Muscle layer of colon (tissue), 2 donors: ENCODE measurements around the gene PTPN20.

Experiments
- H3K27ac ChIP-seq: one replicate; pipeline ENCODE4 v1.7.0; 2013; ENCODE audit warnings: low read depth, mild to moderate bottlenecking, low read length, moderate library complexity
- H3K27me3 ChIP-seq, 2 donors: one replicate each; pipeline ENCODE4 v1.7.0; 2013; ENCODE audit warnings: low read length in 2 of 2, mild to moderate bottlenecking in 2 of 2; ENCODE audit not compliant: insufficient read depth in 2 of 2, control insufficient read depth in 1 of 2
- H3K36me3 ChIP-seq: one replicate; pipeline ENCODE4 v1.7.0; 2013; ENCODE audit warnings: mild to moderate bottlenecking, low read length; ENCODE audit not compliant: insufficient read depth
- H3K4me1 ChIP-seq: one replicate; pipeline ENCODE4 v1.7.0; 2013; ENCODE audit warnings: mild to moderate bottlenecking, low read length; ENCODE audit not compliant: insufficient read depth
- H3K4me3 ChIP-seq, 2 donors: one replicate each; pipeline ENCODE4 v1.7.0; 2013; ENCODE audit warnings: low read length in 2 of 2, low read depth in 1 of 2, mild to moderate bottlenecking in 1 of 2, moderate library complexity in 1 of 2
- H3K9ac ChIP-seq: one replicate; pipeline ENCODE4 v1.7.0; 2013; ENCODE audit warnings: low read length
- H3K9me3 ChIP-seq: one replicate; pipeline ENCODE4 v1.7.0; 2013; ENCODE audit warnings: mild to moderate bottlenecking, low read length
- donor health status: abdominal sarcoma.
- donor health status: Adenocarcinoma of cecum.

The PTPN20 gene

DNA sequence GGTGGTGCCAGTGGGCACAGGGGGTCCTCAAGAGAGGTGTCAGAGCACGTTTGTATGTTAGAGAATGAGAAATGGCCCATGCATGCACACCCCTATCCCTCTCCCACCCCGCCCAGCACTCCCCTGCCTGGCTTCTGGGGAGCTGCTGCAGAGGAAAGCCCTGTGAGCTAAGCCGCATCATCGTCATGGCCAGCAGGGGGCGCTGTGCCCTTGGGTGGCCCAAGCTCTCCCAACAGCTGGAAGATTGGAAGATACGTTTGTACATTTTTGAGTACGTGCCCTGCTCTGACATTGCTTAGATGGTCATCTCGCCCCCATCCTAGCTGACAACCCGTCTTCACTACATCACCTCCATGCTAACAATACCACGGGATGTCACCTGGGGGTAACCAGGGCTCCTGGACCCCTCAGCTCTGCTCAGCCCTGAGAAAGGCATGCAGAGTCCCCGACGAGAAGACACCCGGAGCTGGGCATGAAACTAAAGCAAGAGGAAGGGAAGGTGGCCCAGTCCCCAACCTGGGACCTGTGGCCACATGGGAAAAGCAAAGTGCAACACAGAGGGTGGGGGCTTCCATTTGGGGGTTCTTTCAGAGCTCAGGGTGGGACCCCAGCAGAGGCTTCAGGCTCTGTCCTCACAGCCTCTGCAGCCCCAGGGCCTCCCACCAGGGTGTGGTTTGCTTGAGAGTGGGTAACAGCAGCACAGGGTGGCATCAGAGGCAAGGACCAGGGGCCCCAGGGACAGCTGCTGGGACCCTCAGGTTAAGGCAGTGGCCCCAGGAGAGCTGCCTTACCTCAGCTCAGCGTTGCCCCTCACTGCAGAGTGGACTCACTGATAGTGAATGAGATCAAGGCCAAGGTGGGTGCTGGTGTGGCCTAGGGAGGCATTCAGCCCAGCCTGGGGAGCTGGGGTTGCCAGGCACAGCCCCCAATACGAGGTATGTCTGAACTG lies 136.6 kb downstream of the PTPN20 start:
- no peaks in the 10 kb centered on the region for H3K4me1 ChIP-seq
- H3K9ac ChIP-seq = no peak overlapping the region
- no peaks in the 10 kb centered on the region for H3K27me3 ChIP-seq
- no peak overlapping the region for H3K27ac ChIP-seq
- no peaks in the 10 kb centered on the region for H3K36me3 ChIP-seq
- no peaks in the 10 kb centered on the region for H3K9me3 ChIP-seq
- no peak overlapping the region for H3K4me3 ChIP-seq

GRCh38 chr10:47048526-47048905 lies 137.3 kb downstream of the PTPN20 start:
- no peak overlapping the region for H3K9ac ChIP-seq
- no peaks in the 10 kb centered on the region for H3K36me3 ChIP-seq
- H3K27me3 ChIP-seq = no peaks in the 10 kb centered on the region
- no peaks in the 10 kb centered on the region for H3K9me3 ChIP-seq
- H3K27ac ChIP-seq = no peak overlapping the region
- no peaks in the 10 kb centered on the region for H3K4me1 ChIP-seq
- H3K4me3 ChIP-seq = no peak overlapping the region

DNA sequence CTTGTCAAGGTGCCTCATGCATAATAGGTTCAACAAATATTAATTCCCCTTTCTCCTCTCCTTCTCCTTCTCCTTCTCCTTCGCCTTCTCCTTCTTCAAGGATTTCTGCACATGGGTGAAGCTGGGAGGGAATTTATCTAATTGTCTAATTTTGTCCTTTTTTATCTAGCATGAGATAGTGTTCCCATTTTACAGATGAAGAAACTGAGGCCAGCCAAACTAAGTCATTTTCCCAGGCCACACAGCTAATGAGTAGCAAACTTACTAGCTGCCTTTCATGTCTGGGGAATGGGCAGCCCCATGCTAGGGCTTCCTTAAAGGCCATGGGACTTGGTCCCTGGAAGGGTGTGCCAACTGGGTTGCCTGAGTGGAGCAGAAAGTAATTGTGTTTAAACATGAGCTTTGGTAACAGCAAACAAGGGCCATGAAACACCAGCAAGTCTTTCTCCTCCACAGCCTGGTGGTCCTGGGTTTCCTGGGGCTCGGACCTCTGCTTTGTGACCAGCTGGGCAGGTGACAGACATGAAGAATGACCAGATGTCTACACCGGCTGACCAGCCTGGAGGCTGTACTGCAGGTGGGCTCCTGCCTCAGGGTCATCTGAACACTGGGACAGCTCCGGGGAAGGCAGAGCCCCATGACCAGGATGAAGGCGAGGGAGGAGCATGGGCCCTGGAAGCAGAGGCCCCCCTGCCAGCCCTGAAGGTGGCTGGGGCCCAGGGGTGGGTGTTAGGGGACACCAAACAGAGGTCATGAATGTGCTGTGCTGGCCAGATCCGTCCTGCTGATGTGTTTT lies 138.0 kb downstream of the PTPN20 start:
- Histone ChIP-seq H3K27ac (no peak overlapping the region), H3K9me3 (no peaks in the 10 kb centered on the region), H3K36me3 (no peaks in the 10 kb centered on the region), H3K4me3 (no peak overlapping the region), H3K27me3 (no peaks in the 10 kb centered on the region), H3K4me1 (no peaks in the 10 kb centered on the region), H3K9ac (no peak overlapping the region)

GRCh38 chr10:47049906-47050305 lies 138.7 kb downstream of the PTPN20 start:
- H3K36me3 ChIP-seq = no peaks in the 10 kb centered on the region

GRCh38 chr10:47050618-47051455 lies 139.6 kb downstream of the PTPN20 start:
- H3K9me3 ChIP-seq = no peaks in the 10 kb centered on the region
- no peaks in the 10 kb centered on the region for H3K4me1 ChIP-seq
- no peak overlapping the region for H3K27ac ChIP-seq
- no peaks in the 10 kb centered on the region for H3K36me3 ChIP-seq
- H3K27me3 ChIP-seq = no peaks in the 10 kb centered on the region
- no peak overlapping the region for H3K9ac ChIP-seq
- no peak overlapping the region for H3K4me3 ChIP-seq

More at GRCh38 chr10:47049906-47050305, 138.7 kb downstream of the PTPN20 start:
- Histone ChIP-seq H3K9me3 (no peaks in the 10 kb centered on the region), H3K9ac (no peak overlapping the region), H3K4me3 (no peak overlapping the region), H3K27me3 (no peaks in the 10 kb centered on the region), H3K4me1 (no peaks in the 10 kb centered on the region), H3K27ac (no peak overlapping the region)

DNA sequence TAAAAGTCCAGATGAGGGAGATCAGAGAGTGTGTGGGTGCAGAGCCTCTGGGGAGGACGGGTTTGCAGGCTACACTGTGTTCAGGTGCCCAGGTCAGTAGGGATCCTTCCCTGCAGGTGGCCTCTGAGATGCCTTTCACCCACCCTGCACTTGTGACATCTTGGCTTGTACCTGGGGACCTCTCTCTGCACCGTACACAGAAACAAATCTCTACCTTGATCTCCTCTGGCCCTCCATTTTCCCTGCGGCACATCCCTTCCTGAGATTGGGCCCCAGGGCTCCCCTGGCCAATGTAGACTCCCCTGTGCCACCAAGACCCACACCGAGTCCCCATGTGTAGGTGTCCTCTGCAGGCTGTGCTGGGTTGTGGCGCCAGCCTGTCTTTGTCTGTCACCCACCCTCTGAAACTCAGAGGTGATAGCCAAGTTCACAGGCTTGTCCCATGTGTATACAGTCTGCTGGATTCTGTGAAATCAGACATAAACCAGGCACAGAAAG lies 140.6 kb downstream of the PTPN20 start:
- no peaks in the 10 kb centered on the region for H3K27me3 ChIP-seq
- no peaks in the 10 kb centered on the region for H3K36me3 ChIP-seq
- H3K27ac ChIP-seq = no peak overlapping the region
- H3K9me3 ChIP-seq = no peaks in the 10 kb centered on the region
- H3K4me1 ChIP-seq = no peaks in the 10 kb centered on the region
- H3K9ac ChIP-seq = no peak overlapping the region
- H3K4me3 ChIP-seq = no peak overlapping the region
